Kidney capillary endothelial cell (primary cell): ENCODE measurements around the gene ADGRL1.
"Not testable (repeated sequence)": the region's sequence is repeated elsewhere in the genome, so short reads cannot be mapped to it uniquely, and the experiment has no call there.

Source experiments
- DNase-seq: peaks from one replicate; pipeline ENCODE4 v3.0.0-alpha.2; 2018; ENCODE audit warnings: low spot score

ADGRL1 gene

DNA sequence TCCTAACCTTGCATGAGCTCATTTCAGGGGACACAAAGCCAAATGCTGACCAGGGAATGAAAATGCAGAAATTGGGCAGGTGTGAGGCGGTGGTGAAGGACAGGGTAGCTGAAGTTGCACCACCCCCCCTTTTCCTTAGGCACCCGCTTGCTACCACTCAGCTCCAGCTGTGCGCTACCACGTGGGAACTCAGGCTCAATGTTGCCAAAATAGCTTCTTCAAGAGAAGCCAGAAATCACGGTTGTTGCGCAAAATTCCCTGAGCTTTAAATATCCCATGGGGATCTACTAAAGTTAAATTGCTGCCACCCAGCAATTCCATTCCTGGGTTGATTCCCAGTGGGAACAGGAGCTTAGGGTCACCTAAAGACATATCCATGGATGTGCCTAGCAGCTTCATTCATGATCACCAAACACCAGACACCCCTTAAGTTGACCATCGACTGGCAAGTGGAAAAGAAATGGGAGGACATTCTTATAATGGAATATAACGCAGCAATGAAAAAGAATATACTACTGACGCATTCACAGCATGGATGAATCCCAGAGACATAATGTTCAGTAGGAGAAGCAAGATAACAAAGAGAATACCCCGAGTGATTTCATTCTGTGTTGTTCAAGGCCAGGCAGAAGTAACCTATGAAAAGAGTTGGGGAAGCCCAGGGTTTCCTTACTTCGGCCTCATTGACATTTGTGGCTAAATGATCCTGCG is 12.8 kb upstream of the ADGRL1 start:
- no peak for DNase-seq

DNA sequence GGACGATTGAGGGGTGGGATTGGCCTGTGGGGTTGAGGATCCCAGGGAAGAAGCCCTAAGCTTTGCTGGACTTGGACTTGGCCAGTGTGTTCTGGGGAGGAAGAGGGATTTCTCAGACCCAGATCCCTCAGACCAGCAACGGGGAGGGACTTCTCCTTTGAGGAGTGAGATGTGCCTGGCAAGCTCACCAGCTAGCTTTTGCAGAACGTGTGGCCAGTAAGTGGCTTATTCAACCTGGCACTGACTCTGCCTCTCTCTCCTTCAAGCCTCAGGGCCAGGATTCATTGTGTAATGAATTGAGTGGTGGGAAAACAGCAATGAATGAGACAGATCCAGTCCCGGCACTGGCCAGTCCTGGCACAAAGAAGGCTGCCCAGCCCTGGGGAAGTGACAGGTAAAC is 11.9 kb upstream of the ADGRL1 start:
- not testable (repeated sequence) for DNase-seq

DNA sequence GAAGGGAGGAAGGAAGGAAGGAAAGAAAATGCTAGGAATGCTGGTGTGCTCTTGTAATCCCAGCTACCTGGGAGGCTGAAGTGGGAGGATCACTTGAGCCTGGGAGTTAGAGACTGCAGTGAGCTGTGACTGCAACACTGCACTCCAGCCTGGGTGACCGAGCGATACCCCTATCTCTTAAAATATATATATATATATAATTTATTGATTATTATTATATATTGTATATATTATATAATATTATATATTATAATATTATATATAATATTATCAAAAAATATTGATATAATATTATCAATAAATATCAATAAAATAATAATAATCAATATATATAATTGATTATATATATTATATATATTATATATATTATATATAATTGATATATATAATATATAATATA is 8.6 kb upstream of the ADGRL1 start:
- no peak for DNase-seq

DNA sequence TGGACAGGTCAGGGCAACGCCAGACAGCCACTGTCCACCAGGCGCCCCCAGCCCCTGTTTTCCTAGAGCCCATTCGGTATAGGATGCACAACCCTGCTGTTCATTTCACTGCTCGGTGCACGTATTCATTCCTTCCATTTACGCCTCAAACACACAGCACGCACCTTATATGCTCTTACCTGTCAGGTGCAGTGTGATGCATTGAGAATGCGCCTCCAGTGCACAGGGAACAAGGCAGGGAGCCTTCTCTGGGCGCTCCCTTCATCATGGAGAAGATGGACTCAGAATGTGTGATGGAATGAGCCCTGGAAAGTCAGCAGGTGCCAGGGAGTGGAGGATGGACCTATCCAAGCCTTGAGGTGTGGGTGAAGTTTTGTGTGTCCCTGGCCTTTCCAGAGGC is 4.2 kb upstream of the ADGRL1 start:
- not testable (repeated sequence) for DNase-seq

DNA sequence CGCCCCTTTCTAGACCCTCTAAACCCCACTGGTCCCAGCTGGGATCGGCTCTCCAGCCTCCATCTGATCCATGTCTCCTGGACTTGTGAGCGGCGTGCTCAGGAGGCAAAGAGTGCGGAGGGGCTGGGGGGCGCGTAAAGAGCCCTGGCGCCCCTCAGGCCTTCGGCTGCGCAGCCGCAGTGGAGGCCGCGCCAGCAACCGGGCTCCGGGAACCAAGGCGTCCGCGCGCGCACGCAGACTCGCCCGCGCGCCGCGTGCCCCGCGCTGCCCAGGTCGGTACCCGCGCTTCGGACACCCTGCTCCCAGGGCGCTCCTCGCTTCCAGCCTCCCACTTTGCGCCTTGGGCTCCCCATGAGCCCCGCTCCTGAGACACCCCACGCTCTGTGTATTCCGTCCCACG is 3.4 kb upstream of the ADGRL1 start:
- not testable (repeated sequence) for DNase-seq

DNA sequence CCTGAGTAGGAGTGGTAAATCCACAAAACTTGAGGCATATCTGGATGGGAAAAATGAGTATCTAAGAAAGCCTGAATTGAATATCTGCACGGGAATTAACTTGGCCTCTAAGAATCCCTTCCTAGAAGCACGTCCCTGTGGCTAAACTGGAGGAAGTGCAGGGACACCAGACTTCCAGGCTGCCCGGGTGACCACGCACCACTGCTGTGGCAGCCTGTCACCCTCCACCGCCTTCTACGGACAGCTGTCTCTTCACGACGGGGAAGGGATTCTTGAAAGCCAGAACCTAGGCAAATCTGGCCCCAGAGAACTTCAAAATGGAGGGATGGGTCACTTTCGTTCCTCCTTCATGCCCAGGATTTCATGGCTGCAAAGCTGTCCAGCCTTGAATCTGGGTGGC is 2.5 kb upstream of the ADGRL1 start:
- not testable (repeated sequence) for DNase-seq

DNA sequence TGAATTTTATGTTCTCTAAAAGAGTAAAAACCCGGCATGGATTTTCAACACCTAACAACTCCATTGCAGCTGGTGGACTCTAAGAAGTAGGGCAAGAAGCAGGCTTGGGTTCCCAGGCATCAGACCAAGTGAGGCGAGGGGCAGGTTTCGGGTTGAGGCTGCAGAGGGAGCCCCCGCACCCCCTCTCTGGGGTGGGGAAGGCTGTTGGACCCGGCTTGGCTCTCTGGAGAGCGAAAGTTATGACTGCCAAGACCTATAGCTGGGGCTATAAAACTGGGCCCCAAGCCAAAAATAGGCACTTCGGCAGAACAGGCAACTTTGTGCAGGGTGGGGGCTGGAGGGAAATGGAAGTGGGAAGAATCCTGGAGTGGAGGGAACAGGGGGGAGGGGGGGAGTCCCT is 1.8 kb upstream of the ADGRL1 start:
- not testable (repeated sequence) for DNase-seq

DNA sequence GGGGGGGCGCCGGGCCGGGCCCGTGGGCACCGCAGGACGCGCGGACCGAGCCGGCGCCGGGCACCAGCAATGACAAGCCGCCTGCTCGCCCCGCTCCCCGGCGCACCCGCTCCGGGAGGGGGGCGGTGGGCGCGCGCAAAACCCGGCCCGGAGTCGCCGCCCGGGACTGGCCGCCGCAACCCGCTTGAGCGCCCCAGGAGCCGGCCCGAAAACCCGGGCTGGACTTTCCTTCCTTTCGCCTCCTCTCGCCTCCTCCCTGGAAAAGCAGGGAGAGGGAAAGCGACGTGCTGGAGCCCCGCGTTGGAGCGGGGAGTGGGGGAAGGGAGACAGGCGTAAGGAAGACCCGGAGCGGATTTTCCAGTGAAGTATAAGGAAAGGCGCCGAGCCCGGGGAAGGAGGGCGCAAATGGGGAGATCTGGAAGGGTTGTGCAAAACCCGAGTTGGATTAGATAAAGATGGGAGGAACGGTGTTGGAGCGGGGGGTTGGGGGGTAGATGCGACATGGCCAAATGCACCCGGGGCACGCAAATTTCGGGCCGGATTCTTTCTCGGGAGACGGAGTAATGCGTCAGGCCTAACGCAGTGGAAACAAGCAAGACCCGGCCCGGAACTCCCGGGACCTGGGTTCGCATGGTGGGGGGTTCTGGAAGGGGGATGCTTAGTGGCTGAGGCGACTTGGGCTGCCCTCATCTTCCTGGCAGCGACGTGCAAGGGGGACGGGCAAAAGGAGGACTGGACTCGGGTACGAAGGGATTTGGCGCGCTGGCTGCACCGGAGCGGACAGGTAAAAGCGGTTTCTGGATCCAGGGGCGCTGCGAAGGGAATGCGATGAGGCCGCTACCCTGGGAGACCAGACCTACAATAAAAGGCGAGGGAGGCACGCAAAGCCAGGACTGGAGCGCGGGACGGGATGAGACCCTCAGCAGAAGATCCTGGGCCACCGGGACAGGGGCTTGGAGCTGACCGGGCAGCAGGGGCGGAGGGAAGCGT is 1.1 kb upstream of the ADGRL1 start:
- peak; percentile 50 for DNase-seq

DNA sequence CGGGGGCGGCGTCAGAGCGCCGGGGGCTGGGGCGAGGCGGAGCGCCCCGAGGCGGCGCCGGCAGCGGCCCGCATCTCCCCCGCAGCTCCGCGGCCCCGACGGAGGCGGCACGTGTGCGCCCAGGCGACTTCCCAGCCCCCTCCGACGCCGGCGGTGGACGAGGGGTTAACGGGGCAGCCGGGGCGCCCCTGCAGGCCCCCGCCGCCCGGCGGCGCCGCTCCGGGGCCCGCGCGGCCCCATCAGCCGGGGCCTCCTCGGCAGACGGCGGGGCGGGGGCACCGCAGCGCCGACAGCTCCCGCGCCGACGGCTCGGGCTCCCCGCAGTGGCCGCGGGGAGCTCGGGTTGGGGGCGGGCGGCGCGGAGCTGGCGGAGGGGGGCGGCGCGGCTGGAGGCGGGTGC is 339 bp upstream of the ADGRL1 start:
- not testable (repeated sequence) for DNase-seq

DNA sequence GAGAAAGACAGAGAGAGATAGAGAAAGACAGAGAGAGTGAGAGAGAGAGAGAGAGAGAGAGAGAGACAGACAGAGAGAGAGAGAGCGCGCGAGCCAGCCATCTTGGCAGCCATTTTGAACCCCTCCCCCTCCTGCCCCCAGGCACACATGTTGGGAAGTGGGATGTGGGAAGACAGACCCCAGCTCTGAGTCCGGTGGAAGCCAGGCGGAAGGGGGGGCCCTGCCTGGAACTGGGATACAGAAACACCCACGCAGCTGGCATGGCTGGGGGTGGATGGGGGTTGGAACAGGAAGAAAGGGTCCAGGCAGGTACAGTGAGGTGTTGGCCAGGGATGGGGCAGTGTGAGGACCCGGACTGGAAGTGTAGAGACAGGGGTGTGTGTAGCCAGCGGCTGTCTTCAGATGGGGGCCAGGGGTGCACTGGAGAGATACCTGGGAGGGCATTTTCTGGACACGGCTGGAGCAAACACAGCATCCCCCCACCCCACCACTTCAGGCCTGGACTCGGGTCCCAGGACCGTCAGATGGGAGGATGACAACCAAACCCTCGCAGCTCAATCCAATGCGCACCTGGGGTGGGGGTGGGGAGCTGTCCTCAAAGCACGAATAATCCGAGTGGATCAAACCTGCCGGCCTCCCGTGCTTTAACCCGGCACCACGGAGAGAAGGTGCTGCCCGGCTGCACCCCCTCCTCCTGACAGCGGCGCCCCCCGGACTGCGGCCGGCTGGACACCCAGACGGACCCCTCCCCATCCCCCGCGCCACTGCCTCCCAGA is 1.1 kb downstream of the ADGRL1 start:
- DNase-seq, result not testable (repeated sequence)

DNA sequence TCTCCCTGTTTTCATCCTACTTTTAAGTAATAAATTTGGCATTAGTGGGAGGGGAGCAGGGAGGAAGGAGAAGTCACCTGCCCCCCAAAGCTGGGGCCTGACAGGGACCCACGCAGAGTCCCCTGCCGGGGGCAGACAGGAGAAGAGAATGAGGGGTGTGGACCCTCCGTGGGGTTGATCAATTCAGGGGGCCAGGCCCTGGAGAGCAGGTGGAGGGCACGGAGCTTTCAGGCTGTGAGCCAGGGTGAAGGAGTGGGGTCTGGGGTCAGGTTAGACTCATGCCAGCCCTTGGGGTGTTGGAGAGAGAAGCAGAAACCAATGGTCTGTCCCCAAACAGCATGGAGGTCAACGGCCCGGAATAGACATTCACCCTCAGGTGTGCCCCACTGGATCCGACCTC is 1.8 kb downstream of the ADGRL1 start:
- not testable (repeated sequence) for DNase-seq

DNA sequence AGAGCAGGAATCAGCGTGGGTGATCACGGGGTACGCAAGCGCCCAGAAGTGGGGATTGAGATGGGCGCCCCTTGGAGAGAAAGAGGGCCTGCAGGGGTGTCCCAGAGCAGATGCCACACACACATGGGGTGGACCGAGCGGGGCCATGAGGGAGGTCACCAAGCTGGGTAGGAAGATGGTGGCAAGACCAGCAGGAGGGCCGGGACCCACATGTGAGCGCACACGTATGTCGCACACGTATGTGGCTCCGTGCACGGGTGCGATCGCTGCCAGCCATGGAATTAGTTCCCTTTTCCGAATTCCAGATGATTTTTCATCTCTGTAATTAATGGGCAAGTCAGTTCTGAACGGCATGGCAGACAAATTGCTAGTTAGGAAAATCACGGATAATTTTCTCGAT is 2.2 kb downstream of the ADGRL1 start:
- not testable (repeated sequence) for DNase-seq

DNA sequence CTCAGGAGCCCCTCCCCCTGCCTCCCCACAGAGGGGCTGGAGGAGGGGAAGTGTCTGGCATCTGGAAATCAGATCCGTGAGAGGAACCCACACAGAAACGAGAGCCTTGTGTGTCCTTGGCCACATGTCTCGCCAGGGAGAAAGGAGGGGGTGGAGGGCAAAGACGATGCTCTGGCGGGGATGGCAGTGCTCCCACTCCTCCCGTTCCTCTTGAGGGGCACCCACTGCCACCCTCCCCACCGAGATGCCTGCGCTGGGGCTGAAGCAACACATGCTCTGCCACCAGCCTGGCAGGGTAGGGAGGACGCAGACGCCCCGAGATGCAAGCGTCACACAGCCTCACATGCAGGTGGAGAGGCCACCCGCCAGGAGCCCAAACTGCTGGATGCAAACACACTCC is 2.8 kb downstream of the ADGRL1 start:
- no peak for DNase-seq

DNA sequence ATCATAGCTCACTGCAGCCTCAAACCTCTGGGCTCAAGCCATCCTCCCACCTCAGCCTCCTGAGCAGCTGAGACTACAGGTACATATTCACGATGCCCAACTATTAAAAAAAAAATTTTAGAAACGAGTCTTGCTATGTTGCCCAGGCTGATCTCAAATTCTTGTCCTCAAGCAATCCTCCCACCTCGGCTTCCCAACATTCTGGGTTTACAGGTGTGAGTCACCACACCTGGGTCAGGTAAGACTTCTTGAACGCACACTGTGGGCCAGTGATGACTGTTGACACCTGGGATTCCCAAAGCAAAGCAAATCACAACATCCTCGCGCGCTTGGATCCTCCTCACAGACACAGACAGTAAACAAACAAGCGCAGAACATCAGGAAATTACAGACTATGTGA is 4.5 kb downstream of the ADGRL1 start:
- not testable (repeated sequence) for DNase-seq

DNA sequence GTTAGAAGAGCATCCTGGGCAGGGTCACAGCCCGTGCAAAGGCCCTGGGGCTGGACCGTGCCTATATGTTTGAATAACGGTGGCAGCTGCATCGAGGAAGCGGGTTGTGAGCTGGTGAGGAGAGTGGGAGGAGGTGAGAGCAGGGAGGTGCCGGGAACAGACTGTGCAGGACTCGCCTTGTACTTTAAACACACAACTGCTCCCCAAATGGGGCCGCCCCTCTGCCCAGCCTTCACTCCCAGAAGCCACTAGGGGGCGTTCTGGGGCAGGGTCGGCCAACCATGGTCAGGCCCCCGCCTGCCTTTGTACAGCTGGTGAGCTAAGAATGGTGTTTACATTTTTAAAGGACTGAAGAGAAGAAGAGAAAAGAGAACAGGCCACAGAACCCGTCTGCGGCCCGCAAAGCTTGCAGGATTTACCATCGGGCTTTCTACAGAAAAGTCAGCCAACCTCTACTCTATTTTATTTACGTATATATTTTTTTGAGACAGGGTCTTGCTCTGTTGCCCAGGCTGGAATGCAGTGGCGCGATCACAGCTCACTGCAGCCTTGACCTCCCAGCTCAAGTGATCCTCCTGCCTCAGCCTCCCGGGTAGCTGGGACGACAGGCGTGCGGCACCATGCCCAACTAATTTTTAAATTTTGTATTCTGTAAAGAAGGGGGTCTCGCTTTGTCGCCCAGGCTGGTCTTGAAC is 5.7 kb downstream of the ADGRL1 start:
- DNase-seq, result not testable (repeated sequence)

DNA sequence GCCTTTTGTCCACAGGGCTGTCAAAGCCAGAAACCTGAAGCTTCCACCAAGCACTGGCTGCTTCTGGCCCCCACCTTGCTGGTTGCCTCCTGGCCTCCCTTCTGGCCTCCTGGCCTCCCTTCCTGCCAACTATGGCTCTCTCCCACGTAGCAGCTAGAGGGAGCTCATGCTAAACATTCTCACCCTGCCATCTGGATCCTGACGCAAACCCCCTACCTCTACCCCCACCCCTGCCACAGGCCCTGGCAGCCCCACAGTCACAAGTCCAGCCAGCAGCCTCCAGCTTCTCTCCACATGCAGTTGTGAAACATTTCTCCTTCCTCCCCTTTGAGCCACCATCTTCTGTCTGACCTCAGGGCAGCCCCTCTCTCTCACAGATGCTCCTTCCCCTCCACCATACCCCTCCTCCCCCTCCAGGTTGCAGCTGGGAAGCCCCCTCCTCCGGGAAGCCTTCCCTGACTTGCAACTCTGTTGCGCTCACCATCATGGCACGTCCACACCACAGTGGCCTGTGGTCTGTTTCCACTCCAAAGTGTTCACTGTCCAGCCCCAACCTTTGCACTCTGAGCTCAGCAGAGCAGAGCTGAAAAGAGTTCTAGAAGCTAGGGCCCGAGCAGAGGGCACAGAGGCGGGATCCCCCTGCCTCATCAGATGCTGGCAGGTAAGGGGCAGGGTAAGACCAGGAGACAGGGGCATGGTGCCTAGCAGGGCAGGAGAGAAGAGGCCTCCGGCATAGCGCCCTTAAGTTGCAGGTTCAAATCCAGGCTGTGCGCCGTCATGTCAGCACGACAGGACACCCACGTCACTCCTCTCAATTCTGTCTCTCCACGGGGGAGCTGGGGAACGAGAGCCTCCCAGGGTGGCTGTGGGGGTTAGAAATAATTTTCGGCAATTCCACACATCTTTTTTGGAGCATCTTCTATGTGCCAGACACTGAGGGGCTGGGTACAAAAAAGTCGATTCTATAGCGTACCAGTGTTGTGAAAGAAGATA is 7.3 kb downstream of the ADGRL1 start:
- DNase-seq, result no peak

DNA sequence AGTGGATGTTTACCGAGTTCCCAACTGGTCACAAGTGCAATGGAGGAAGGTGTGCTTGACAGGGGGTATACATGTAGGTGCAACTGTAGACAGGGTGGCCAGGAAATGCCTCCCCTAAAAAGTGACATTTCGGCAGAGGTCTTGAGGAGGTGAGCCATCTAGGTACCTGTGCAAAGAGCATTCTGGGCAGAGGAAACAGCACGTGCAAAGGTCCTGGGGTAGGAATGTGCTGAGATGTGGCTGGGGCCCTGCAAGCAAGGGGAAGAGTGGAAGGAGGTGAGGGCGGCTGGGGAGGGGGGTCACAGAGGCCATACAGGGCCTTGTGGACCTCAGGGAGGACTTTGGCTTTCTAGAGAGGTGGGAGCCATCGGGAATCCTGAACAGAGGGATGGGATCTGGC is 8.1 kb downstream of the ADGRL1 start:
- no peak for DNase-seq

DNA sequence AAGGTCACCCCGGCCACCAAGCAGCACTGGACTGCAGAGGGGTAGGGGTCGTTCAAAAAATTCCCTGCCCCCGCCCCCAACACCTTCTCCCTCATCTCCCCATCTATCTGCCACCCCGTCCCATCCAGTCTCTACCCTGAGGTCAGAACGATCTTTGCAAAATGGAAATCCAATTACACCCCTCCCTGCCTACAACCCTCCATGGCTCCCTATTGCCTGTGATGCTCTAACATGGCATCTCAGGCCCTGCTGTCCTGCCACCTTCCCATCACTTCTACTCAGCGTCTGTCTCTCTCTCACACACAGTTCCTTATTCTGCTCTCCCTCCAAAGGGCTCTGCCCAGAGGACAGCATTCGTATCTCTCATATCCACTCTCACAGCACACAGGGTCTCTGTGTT is 8.7 kb downstream of the ADGRL1 start:
- not testable (repeated sequence) for DNase-seq

DNA sequence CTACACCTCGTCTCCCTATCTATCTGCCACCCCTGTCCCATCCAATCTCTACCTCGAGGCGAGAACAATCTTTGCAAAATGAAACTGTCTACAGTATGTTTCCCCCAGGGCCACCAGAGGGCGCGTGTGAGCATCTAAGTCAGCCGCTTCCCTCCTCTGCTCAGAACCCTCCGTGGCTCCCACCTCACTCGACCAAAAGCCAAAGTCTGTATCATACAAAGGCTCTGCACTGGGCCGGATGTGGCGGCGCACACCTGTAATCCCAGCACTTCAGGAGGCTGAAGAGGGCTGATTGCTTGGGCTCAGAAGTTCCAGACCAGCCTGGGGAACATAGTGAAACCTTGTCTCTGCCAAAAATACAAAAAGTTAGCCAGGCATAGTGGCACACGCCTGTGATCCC is 9.9 kb downstream of the ADGRL1 start:
- DNase-seq, result peak; percentile 58

DNA sequence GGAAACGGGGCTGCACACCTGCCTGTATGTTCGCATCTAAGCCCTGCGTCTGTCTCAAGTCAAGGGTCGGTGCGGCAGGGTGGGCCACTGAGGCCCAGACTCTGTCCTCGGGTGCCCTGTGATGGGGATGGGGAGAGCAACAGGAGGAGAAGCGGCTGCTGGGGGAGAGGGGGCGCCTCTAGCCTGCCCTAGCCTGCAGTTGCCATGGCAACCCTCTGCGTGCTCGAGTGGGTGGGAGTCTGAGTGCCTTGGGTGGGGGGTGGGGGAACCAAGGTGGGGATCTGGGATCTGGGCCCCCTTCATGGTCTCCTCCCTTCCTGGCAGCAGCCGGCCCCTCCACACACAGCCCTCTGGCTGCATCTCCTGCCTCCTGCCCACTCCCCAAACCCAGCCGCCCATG is 10.8 kb downstream of the ADGRL1 start:
- DNase-seq, result not testable (repeated sequence)
